Stimulated activated naive CD4-positive, alpha-beta T cell (primary cell): ENCODE measurements around the gene WSB2.

Experiments
- DNase-seq, 6 experiments: peaks; one replicate each; lab custom pipeline; 2025; lab: John Stamatoyannopoulos, UW

Gene WSB2

DNA sequence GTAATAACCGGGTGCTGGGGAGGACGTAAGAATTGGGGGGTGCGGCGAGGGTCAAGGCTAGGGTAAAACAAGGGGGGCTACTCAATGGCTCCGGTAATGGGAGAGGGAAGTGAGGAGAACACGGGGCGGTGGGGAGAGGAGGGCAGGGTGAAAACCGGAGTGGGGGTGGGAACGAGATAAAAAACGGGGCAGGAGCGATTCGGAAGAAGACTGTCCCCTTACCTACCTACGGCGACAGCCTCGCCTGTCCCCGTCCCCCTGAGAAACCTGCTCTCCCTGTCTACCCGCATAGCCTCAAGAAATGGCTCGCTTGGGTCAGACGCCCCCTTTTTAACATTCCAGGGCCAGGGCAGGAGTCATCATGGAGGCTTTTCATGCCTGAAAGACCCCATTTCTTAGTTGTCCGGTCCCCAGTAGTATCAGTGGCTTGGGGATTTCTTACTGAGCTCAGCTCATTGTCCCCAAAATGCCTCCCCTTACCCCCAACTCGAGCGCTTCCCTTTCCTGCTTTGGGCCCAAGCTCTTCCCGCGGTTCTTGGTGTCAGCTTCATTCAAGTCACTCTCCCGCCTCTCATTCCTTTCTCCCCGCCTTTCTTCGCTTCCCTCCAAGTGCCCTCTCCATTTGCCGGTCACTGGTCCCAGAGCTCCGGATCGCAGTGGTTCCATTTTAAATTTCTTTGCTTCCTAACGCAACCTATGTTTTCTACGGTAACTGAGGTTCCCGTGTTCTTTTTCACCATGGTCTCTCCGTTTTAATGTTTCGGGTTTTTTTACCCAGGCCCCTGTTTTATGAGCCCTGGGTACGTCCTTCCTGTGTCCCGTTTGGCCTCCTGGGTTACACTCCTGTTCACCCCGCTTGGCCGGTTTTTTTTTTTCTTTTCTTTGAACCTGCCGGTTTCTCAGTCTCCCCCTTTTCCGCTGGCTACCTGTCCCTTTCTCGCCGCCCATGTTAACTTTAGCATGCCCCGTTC is 1.2 kb upstream of the WSB2 start:
- DNase-seq, result peak in 2 of 6 experiments; percentile 7 to 18

DNA sequence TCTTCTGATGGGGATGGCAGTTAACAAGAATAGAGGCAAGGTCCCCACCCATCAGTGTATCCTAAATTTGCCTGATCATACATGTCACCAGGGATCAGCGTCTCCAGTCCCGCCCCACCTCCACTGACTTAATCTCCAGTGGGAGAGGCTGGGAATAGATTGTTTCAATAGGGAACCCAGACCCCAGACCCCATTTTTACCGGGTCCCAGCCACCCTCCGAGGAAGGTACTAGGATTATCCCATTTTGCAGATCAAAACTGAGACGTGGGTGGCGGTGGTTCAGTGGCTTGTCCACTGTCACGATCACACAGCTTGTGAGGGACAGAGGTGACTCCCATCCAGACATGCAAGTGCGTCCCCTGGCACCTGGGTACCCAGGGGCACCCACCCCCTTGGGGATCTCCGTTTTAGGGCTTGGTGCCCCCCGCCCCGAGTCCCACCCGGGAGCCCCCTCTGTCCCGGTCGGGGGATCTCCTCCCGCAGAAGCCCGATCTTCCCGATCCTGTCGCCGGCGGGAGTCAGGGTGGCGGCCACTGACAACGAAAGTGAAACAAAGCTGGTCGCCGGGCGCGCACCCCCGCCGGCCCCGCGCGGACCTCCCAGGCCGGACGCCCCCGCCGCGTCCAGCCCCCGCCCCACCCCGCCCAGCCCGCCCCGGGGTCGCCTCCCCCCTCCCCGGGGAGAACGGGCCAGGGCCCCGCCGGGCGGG is 523 bp downstream of the WSB2 start:
- peak in 4 of 6 experiments; percentile 17 to 51 (median 37) for DNase-seq

DNA sequence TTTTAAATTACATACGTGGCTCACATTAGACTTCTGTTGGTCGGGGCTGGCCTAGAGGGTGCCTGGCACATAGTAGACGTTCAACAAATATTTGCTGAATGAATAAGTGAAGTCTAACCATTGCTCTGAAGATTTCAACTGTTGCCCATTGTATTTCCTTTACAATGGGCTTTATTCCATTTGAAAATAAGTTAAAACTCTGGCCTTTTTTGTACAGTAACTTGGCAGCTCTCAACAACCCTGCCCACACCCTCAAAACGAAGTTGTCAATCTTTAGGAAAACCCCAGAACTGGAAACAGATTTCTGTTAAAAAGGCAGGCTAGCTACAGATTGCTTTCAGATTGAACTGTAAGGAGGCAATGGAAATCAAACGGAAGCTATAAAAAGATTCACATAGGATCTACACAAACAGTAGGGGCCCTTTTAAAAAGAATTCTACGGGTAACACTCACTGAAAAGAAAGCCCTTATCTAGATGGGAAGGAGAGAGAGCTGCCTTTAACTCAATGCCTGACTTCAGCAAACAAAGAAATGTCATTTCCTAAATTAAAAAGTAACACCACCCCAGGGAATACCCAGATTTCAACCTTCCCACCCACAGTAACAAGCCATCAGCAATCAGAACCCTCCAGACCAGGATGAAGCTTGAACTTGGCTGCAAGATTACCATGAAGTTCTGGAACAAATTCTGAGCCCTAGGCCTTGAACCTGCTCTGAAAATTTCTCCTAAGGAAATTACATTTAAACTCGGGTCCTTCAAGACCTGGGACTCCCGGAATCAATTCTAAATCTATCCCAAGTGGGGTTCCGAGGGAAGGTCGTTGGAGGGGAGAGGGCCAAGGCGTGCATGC is 1.4 kb downstream of the WSB2 start:
- peak in 1 of 6 experiments; percentile 18 for DNase-seq

DNA sequence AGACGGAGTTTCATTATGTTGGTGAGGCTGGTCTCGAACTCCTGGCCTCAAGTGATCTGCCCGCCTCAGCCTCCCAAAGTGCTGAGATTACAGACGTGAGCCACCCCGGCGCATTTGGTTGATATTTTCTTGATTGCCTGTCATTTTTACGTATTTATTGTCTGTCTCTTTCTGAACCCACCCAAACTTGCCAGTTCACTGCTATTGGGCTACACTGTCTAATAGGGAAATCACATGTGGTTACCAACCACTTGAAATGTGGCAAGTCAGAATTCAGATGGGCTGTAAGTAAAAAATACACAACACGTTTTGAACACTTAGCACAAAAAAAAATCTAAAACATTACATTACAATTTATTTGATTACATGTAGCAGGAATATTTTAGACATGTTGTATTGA is 2.1 kb downstream of the WSB2 start:
- no peak for DNase-seq

DNA sequence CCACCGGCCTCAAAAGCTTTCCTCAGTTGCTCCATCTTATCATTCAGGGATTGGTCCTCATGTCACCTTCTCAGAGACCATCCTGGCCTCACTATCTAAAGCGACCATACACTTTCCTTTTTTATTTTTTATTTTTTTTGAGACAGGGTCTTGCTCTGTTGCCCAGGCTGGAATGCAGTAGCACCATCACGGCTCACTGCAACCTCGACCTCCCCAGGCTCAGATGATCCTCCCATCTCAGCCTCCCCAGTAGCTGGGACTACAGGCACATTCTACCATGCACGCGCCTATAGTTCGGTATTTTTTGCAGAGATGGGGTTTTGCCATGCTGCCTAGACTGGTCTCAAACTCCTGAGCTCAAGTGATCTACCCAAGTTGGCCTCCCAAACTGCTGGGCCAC is 2.8 kb downstream of the WSB2 start:
- no peak for DNase-seq

DNA sequence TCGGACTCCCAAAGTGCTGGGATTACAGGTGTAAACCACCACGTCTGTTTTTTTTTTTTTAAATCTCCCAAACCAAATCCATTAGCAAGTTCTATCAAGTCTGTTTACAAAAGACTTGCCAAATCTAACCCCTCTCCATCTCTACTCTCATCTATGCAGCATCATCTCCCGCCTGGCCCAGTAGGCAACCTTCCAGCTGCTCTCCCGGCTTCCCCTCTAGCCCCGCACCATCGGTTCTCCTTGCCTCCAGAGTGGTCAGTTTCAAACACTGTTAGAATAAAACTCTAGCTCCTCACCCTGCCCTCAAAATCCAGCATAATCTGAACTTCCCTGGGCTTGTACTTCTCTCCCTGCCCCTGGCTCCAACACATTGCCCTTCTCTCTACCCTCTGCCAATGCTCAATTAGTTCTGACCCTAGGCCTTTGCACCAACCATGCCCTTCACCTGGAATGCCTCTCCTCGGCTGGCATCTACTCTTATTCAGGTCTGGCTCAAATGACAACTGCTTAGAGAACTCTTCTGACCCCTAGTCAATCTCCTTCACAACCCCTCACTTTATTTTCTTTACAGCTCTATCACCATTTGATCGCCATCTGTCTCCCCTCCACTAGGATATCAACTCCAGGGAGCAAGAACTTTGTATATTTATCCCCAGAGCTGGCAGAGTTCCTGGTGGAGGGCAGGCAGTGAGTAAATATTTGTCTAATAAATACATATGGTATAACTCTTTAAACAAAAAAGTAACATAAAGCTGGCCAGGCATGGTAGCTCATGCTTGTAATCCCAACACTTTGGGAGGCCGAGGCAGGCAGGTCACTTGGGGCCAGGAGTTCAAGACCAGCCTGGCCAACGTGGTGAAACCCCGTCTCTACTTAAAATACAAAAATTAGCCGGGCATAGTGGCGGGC is 4.9 kb downstream of the WSB2 start:
- no peak for DNase-seq

DNA sequence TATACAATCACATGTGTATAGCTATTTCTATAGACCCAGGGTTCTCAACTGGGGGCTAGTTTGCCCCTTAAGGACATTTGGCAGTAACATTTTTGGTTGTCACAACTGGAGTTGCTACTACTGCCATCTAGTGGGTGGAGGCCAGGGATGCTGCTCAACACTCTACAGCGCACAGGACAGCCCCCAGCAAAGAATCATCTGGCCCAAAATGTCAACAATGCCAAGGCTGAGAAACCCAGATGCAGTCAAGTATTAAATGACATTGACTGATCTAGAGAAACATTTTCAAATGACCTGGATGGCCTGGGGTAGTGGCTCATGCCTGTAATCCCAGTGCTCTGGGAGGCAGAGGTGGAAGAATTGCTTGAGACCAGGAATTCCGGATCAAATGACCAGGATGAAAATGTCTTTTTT is 5.8 kb downstream of the WSB2 start:
- peak; percentile 9 to 52 (median 37) for DNase-seq

DNA sequence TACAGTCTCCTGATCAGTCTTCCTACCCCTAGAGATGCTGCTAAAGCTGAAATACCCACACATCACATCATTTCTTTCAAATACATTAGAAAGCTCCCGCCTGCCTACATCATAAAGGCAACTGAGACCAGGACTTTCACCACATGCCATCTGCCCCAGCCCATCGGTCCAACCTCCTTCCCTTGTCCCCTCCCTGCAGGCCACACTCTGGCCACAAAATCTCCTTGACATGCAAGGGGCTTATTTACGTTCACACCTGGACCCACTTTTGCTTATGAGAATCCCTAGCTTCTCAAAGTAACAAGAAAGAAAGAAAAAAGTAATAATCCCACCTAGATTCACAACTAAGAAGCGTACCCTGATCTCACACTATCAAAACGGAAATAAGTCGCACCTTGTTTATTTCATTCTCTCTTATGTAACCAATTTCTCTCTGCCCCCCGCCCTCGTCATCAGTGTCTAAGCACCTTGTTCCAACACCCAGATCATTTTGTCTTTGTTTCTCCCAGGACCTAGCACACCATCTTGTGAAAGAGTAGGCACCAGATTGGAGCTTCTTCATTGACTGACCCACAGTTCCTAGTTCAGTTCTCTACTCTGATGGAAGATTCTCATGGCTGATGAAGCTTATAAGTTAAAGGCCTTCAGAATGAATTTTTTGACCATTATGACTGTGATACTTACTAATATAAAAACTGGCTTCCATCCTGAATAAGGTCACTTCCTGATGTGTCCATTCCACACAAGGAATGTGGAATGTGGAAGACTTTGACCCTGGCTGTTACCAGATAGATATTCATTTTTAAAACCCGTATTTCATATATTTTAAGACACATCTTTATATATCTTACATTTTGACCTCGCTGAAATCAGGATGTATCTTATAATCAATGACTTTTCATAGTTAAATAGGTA is 7.7 kb downstream of the WSB2 start:
- DNase-seq, result no peak

DNA sequence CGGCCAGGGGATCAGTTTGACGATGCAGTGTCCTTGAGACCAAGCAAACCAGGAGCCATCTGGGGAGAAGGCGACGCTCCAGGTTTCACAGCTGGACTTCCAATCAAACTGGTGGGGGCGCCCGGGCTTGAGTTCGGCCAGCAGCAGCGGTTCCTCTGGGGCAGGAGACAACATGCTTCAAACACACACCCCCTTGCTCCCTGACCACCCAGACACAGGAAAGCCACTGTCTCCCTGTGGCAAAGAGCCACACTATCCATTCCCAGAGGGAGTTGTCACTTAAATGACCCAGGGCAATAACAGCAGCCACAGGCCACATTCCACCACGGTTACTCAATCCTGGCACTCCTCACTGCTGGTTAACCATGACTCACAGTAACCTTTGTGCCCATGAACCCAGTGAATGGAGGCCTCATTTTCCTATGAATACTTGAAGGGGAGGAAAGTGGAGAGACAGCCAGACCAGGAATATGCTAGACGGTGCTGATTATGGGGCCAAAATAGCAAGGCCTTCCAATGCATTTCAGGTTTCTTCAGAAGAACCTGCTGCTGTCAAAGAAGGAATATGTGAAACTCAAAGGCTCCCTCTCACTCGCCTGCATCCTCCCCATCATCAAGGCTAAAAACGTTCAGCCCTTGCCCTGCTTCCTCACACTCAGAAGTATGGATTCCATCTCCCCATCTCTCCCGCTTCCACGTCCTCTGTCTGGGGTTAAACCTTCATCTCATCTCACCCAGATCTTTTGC is 8.5 kb downstream of the WSB2 start:
- no peak for DNase-seq

DNA sequence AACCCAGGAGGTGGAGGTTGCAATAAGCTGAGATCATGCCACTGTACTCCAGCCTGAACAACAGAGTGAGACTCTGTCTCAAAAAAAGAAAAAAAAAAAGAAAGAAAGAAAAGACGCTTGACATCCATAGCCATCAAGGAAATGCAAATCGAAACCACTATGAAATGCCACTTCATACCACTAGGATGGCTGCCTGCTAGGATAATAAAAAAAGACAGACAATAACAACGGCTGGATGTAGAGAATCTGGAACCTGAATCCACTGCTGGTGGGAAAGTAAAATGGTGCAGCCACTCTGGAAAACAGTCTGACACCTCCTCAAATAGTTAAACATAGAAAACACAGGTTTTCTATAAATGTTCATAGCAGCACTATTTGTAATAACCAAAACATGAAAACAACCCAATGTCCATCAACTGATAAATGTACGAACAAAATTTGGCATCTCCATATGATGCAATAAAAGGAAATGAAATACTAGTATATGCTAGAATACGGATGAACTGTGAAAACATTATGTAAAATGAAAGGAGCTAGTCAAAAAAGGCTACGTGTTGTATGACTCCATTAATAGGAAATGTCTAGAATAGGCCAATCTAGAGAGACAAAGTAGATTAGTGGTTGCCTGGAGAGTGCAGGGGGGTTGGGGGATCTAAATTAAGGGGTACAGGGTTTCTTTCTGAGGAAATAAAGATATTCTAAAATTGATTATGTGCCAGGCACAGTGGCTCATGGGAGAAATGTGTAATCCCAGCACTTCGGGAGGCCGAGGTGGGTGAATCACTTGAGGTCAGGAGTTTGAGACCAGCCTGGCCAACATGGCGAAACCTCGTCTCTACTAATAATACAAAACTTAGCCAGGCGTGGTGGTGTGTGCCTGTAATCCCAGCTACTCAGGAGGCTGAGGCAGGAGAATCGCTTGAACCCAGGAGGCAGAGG is 9.7 kb downstream of the WSB2 start:
- no peak for DNase-seq

DNA sequence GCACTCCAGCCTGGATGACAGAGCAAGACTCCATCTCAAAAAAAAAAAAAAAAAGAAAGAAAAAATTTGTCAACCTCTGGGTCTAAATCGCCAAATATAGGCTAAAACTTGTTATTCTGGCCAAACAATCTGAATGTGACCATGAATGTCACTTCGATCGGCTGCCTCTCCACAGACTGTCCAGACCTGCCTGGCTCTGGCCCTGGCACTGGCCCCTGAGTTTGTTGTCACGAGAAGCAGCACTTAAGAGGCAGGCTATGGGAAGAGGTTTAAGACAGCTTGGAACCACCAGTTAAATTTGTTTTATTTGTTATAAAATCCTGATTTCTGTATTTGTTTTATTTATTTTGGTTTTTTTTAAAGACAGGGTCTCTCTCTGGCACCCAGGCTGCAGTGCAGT is 14.5 kb downstream of the WSB2 start:
- DNase-seq, result no peak

DNA sequence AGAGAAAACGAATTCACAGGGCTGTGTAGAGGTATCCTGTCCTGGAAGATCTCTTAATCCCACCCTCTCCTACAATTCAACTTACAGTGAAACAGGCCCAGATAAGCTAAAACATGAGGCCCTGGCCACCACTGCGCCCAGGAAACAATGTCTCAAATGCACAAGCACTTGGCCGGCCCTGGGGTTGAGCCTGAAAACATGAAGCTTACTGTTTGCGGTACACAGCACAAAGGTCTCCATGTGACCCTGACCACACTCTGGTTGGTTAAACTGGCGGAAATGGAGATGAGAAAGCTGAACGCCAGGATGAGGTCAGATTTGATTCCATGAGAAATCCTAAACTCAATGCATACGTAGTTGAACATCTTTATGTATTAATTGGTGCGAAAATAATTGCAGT is 16.4 kb downstream of the WSB2 start:
- DNase-seq, result no peak

DNA sequence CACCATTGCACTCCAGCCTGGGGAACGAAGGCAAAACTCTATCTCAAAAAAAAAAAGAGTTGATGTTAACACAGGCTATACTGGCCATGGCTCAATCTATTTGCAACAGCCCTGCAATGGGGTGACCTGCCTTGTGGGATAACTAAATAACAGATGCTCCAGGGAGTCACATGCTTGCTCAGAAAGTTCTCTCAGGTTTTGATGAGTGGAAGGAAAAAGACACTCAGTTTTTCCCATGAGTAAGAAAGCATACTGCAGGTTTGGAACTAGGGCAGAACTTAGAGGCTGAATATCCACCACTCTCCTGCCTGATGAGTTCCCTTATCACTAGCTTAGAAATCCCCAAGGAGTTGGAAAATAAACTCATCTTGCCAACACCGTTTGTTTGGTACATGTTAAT is 16.9 kb downstream of the WSB2 start:
- no peak for DNase-seq

DNA sequence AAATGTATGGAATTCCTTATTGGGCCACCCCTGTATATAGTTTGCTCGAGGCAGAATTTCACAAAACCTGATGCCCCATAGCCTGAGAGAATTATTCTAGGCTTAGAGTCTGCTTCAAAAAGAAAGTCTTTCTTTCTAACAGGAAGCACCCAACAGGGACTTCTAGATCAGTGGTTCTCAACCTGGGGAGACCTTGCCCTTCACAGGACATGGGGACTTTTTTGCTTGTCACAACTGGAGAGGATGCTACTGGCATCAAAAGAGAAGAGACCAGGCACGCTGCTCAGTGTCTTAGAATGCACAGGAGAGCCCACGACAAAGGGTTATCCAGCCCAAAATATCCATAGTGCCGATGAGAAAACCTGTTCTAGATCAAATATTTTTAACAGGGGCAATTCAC is 18.9 kb downstream of the WSB2 start:
- DNase-seq, result no peak

DNA sequence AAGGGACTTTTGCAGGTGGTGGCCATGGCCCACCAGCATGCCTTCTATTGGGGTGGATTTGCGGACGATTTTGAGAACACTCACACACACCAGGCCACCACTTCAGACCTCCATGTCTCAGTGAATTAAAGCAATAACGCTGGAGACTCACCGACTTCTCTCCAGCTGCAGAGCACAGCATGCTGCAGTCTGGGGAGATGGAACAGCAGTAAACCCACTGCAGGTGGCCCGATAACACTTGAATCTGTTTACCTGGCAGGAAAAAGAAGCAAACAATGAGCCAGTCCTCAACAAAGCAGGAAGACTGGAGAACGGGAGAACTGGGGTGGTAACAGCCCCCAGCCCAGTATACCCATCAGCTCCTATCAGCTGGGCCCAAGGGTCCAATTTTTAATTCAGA is 22.8 kb downstream of the WSB2 start:
- DNase-seq, result no peak

DNA sequence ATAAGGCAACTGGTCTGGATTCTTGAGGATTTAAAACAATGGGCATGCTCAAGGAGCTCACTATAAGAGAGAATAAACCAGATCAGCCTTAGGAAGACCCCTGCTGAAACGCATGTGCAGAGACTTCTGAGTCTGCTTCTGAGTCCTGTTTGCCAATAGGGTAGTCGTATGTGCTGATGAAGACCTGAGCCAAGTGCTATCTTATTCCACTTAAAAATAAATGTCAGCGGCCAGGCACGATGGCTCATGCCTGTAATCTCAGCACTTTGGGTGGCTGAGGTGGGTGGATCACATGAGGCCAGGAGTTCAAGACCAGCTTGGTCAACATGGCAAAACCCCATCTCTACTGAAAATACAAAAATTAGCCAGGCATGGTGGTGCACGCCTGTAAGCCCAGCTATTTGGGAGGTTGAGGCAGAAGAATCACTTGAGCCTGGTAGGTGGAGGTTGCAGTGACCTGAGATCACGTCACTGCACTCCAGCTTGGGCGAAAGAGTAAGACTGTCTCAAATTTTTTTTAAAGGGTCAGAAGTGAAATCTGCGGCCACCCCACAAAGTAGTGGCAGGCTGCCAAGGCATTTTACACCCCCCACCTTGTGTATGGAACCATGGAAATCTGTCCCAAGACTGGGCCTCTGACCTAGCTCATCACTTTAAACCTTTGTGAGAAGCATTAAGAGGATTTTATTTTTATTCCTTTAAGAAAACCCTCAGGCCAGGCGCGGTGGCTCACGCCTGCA is 24.1 kb downstream of the WSB2 start:
- no peak for DNase-seq
